Activated CD4-positive, alpha-beta T cell treated with anti-CD3 and anti-CD28 coated beads, Interleukin-2, amount 50 U/mL, for 48 hours (primary cell): ENCODE results near the gene SLC7A10.
"Not testable (repeated sequence)": the region's sequence is repeated elsewhere in the genome, so short reads cannot be mapped to it uniquely, and the experiment has no call there.

ENCODE experiments used
- DNase-seq, 2 experiments: peaks; one replicate each; pipeline ENCODE4 v3.0.0-alpha.2; 2020

Gene SLC7A10

DNA sequence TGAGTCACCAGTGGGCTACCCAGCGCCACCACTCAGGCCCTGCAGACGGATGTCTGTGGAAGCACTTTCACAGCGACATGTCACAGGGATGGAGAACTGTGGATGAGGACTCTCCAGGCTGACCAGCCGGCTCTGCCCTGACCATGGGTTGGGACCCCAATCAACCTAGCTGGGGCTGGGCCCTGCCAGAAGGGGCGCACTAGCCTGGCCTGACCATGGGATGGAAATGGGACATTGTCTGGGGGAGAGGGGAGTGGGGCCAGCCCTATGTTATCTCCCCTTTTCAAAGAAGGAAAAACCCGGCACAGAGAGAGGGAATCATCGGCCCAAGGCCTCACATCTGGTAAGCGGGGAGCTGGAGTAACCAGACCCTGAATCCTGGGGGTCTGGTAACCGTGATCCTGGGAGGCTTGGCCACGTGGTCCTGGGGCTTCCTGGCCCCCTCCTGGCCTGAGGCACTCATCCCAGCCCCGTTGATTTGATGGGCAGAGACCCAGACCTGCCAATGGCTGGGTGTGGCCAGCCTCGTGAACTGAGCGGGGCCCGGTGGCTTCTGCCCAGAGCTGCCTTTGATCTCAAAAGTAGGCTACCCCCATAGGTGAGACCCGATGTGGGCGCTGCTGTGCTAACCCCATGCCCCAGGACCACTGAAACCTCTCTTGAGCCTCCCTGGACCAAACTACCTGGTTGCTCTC is 11.2 kb upstream of the SLC7A10 start:
- no peak for DNase-seq

DNA sequence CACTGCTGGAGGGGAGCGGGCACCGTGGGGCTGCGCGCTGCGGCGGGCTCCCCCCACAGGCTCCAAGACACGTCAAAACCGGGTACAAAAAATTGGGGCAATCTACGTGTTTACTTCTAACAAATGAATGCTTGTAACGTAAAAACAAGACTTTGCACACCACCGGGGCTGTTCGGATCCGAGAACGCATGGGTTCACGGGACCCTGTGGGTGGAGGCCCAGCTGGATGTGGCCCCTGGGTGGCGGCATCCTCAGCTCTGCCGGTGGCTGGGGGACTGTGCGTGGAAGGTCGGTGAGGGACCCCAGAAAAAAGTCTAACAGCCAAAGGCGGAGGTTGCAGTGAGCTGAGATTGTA is 10.3 kb upstream of the SLC7A10 start:
- DNase-seq, result peak; percentile 11 to 22

DNA sequence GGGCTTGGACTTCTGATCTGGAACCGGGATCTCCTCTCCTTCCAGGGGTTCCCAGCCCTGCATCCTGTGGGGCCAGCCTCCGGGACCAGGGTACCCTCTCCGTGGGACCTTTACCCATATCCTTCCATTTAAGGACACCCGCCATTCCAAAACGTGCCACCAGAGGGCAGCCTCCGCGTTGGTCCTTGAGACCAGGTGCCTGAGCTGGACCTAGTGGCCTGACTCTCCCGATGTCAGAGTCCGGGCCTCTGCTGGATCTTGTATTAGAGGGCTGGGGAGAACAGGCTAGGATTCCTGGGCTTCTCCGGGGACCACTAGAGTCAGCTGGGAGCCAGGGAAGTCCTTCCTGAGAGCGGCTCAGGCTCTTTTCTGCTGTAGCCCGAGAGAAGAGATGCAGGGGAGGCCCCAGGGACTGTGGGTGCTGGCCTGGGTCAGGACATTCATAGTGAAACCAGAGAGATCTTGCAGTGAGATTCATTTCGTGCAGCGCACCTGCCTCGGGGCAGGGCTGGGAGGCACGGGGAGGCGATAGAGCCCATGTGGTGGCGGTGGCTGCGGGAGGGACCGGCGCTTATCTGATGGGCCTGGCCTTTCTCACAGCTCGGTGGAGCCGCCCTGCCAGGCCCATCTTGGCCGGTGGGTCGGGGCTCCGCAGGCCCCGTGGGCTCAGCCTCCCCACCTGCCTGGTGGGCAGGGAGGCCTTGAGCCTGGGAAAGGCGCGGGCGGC is 9.8 kb upstream of the SLC7A10 start:
- peak; percentile 89 to 90 for DNase-seq

DNA sequence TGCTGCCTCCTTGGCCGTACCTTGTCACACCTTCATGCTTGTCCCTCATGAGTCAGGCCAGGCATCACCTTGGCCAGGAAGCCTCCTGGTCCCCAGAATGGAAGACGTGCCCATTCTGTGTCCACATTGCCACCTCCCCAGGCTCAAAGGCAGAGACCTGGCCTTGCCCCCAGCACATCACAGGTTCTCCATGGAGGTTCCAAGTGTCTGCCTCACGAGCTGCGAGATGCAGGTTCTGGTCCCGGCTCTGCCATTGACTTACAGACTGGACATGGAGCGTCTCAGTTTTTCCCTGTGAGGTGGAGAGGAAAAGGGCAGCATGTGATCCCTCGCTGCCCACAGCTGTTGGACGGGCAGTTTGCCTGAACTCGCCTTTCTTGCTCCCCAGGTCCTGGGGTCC is 9.1 kb upstream of the SLC7A10 start:
- no peak for DNase-seq

DNA sequence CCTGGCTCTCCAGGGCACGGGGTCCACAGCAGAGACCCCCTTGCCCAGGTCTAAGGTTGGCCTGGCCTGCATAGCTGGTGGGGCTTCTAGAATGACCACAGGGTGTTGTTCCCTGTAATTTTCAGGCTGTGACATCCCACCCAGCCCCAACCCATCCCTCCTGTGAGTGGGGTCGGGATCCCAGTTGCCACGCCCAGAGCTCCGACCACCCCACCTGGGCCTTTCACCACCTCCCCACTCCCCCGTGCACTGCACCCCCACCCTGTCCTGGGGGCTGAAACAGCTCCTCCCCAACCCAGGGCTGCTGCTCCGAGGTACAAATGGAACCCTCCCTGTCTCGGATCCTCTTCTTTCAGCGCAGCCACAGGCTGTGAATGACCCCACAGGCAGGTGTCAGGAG is 8.4 kb upstream of the SLC7A10 start:
- no peak for DNase-seq

DNA sequence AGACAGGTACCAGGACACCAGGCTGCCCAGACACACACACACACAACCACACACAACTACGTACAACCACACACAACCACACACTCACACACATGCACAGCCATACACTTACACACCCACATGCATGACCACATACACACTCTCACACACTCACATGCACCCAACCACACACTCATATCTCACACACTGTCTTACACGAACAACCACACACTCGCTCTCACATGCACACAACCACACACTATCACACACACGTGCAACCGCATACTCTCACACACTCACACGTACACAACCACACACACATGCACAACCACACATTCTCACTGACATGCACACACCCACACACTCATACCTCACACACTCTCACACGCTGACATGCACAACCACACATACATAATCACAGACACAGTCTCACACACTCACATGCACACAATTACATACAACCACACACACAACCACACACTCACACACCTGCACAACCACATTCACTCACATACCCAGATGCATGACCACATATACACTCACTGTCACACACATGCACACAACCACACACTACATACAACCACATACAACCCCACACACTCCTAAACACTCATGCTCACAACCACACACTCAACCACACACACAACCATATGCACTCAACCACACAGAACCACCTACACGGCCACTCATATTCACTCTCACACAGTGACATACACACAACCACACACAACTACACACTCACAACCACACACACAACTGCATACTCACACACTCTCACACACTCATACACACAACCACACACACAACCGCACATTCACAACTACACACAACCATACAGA is 7.6 kb upstream of the SLC7A10 start:
- no peak for DNase-seq

DNA sequence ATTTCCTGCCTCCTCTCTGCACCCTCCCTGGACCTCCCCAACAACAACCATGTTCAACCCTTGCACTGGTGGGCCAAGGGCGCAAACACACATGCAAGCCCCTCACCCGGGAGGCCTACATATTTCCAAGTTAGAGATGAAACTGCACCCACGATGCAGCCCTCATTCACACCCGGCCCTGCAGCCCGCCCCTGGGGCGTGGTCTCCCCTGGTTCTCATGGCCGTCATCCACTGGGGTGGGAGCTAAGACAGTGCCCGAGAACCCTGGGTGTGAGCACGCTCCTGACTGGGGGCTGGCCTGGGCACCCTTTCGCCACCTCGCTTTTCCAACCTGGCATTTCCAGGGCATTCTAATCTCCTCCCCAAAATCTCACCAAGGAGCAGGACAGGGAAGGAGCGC is 7.0 kb upstream of the SLC7A10 start:
- no peak for DNase-seq

DNA sequence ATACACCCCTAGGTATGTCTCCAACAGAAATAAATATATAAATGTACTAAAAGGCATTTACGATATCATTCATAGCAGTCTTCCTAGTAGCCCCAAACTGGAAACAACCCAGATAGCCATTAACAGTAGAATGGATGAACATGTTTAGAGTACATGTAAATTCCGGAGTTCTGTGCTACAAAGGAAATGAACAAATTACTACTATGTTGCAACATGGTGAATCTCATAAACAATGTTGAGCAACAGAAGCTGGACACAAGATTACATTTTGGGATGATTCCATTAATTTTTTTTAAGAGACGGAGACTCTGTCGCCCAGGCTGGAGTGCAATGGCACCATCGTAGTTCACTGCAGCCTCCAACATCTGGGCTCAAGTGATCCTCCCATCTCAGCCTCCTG is 5.9 kb upstream of the SLC7A10 start:
- DNase-seq, result no peak

DNA sequence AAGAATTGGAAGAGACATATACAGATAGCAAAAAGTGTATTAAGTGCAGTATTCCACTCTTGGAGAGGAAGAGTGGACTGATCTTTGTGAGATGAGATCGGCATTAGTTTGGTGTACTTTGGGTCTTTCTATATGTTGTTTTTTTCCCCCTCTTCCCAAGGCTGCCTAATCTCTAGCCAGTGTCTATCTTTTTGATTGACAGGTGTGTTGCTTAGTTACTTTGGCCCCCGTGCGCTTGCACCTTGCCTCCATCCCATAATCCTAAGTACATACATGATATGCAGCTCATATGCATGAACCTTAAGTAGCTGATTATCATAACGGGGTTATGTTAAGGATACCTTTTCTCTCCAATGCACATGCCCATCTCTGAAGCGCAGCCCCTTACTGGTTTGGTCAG is 4.3 kb upstream of the SLC7A10 start:
- DNase-seq, result no peak

DNA sequence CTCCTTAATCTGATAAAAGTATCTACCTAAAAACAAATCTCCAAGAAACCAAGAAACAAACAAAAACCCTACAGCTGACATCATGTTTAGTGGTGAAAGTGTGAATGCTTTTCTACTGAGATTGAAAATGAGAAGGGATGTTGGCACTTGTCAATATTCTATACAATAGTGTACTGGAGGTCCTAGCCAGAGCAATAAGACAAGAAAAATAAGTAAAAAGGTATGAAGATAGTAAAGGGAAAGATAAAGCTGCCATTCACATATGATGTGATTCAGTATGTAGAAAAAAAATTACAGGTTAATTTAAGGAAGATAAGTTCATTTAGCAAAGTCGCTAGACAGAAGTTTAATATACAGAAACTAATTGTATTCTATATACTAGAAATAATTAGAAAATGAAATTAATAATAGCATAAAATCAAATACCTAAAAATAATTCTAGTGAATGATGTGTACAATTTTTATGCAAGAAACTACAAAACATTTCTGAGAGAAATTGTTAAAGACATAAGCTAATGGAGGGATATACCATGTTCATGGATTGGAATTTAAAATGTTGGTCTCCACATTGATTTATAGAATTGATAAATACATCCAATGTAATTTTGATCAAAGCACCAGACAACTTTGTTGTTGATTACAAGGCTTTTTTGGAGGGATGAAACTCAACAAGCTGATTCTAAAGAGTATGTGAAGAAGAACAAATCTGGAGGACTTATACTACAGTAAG is 2.4 kb upstream of the SLC7A10 start:
- no peak for DNase-seq

DNA sequence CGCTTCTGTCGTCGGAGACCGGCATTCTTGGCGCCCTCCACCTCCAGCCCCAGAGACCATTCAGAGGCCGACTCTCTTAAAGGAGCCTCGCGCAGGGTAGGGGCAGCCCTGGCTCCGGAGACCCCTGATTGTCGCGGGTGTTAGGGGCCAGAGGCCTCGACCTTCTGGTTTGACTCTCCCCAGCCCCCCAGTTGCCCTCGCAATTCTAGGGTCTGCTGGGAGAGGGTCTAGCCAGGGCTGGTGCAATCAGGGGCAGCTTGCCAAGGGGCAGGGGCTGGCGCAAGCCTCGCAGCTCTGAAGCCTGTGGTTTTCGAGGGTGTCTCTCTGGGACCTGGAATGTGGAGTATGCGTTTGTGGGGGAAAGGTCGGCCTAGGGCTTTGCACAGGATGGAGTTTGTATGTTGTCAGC is 1.6 kb upstream of the SLC7A10 start:
- no peak for DNase-seq

DNA sequence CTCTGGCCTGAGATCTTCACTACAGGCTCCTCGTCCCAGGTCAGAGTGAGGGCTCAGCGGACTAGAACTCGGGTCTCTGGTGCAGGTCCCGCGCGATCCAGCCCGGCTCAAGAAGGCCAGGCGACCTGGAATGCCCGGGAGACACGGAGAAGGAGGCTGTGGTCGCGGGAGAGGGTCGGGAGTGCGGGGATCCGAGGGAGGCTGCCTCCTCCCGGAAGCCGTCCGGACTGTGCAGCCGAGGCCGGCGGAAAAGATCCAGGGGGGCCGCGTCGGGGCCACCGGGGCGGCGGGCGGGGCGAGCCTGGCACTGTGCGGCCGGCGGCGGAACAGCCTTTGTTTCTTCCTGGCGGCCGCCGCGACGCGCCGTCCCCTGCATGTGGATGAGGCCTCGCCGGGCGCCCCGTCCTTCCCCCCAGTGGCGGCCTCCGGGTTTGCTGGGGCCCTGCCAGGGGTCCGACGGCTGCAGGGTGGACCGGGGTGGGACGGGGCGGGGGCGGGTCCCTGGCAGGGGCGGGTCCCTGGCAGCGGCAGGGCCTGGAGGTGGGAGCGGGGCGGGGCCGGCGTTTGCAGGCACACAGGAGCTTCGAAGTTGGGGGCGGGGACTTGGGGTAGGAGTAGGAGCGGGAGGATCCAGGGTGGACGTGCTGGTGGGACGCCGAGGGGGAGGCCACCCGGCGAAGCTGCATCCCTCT is 1.0 kb upstream of the SLC7A10 start:
- peak; percentile 19 to 25 for DNase-seq

DNA sequence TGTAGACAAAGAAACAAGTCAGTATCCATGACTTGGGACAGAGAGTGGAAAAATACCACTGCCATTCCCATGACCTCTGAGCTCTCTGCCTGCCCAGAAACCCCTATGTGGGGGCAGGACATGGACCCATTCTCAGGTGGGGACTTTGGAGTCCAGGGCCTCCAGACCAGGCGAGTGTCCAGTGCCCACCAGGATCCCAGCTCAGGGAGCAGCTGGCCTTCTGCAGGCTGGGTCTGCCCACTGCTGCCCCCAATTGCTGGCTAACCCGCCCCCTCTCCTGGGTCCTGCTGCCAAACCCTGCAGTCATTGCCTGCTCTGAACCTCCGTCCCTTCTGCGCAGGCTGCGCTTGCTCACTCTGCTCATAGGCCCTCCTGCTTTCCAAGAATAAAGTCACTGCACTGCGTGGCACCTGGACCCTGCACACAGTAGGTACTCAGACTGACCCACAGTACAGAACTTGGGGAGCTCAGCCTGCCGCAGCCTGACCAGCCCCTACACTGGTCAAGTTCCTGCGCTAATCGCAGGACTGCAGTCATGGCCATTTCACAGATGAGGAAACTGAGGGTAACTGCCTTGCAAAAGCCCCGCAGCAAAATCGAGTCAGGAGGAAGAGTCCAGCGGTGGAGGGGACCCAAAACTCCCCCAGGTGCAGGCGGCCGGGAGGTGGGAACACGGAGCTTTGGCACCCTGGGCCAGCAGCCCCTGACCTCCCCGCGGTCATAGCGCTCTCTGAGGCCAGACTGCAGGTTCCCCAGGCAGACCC is 774 bp downstream of the SLC7A10 start:
- no peak for DNase-seq

DNA sequence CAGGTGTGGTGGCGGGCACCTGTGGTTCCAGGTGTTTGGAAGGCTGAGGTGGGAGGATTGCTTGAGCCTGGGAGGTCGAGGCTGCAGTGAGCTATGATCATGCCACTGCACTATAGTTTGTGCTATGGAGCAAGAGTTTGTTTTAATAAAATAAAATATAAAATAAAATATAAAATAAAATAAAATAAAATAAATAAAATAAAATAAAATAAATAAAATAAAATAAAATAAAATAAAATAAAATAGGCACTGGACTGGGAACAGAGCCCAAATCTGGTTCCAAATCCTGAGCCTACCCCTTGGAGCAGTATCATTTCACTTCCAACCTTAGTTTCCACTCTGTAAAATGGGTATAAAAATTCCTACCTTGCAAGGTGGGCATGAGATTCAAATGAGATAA is 3.4 kb downstream of the SLC7A10 start:
- DNase-seq, result not testable (repeated sequence)

DNA sequence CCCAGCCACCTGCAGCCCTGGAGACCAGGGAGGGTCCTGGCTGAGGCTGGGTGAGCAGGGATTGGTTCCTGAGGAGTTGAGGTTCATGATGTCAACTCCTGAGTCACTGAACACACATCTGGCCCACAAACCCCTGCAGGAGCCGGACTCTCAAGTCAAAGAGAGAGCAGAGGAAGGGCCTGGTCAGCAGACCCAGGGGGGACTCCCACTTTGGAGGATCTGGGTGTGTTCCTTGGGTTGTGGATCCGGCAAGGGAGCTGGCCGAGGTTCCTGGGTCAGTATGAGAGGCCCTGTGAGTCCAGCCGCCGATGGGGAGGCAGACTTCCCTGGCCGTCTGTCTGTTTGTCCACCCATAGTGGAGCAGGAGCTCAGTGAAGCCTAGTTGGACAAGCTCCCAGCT is 4.0 kb downstream of the SLC7A10 start:
- DNase-seq, result no peak

DNA sequence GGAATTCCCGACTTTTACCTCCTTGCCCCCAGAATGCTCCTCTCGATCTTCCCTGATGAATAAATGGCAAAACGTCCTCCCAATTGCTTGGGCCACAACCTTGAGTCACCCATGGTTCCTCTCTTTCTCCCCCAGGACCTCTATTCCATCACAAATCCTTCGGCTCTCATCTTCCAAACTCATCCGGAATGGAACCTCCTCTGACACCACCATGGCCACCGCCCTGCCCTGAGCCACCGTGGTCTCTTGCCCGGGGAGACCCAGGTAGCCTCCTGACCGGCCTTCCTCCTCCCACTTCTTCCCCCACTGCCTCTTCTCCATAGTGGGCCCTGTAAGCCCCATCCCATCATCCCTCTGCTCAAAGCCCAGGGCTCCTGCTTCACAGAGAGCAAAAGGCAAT is 4.9 kb downstream of the SLC7A10 start:
- no peak for DNase-seq

DNA sequence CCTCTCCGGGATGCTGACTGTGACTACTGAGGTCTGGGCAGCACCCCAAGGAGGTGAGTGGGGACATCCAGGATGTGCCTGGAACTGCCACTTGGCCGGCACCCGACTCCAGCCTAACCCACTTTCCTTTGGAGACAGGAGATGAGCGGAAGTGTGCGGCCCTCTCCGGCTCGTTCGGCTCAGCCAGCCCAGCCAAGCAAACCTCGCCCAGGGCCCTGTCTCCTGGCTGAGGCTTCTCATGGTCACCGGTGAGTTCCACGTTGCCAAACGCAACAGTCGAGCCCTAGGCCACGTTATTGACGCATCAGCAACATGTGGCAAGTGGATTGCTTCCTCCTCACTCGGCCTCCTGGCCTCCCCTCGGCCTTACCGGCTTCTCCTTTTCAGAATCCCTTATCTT is 5.5 kb downstream of the SLC7A10 start:
- DNase-seq, result no peak

DNA sequence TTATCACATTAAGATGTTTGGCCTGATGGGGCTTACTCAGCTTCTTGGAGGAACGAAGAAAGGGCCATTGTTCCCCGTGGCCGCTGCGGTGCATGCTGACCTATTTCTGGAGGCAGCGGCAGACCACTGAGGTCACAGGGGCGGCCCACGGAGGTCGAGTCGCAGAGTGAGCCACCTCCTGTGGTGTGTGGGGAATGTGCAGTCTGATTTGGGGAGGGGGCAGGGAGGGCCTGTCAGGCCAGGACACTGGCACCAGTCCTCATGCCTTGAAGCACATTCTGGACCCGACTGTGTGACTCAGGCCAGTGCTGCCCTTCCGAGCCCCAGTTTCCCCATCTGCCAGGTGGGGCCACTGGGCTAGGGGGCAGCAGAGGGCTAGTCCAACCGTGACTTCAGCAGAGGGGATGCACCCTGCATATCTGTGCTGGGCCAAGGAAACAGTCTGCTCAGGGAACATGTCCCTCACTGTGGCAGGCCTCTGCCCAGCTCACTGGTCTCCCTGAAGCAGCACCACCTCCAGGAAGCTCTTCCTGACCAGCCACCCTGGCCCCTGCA is 6.3 kb downstream of the SLC7A10 start:
- DNase-seq, result no peak

DNA sequence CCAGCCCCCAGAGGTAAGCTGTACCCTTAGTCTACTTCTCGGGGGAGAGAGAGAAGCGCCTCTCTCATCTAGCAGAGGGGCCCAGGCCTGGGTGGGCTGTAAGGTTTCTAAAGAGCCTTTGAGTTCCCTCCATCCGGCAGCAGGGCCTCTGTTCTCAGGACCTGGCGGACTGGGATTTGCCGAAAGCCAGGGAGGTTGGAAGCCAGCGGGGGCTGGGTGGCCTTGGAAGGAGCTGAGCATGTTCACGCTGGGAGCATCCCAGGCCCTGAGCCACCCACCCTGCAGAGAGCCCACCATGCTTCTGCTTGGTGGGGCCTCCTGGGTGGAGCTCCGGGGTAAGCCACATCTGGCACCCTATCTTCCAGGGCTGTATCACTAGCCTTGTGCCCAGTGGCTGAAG is 7.8 kb downstream of the SLC7A10 start:
- DNase-seq, result no peak

DNA sequence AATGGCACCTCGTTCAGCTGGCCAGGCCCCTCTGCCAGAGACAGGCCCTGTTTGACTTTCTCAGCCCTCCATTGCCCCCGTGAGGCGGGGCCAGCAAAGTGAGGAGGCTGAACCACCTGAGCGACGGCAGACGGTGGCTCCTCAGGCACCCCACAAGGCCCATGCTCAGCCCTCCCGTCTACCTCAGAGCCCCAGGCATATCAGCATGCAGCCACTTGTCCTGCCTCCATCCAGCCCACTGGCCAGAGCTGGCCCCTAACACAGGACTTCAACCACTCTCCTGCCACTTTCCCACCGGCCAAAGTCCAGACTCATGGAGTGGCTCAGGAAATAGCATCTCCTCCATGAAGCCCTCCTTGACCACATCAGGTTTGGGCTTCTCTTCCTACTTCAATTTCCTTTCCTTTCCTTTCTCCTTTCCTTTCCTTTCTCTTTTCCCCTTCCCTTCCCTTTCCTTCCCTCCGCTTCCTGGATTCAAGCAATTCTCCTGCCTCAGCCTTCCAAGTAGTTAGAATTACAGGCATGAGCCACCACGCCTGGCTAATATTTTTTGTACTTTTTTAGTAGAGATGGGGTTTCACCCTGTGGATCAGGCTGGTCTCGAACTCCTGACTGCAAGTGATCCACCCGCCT is 9.3 kb downstream of the SLC7A10 start:
- no peak for DNase-seq
